Measurements from ENCODE around the gene SEC14L2. TPM values are rescaled to one million over a fixed set of nuclear protein-coding genes. Genes with fewer than 3 reads are reported as not detected.

SEC14L2 gene
- total and polyA plus RNA-seq, 2 of the 4 experiments (the other 2 are of a cell fraction), result 38.7 to 54.8 TPM

DNA sequence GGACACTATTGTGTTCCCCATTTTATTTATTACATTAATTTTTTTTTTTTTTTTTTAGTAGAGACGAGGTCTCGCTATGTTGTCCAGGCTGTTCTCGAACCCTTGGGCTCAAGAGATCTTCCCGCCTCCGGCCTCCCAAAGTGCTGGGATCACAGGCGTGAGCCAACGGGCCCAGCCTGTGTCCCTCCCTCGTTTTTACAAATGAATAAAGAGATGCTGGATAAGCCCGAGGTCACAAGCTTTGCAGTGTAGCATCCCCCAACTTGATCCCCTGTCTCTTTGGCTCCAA, 28.5 kb downstream of the SEC14L2 start:
- Histone ChIP-seq H2BK20ac (ENCODE audit: low read depth, low read length) (peak overlapping the region; percentile 35; the same call in 1 of the 2 replicates), H2AK5ac (ENCODE audit: low read depth, low read length) (peak overlapping the region; percentile 35; the same call in 1 of the 2 replicates), H3K4me1 (ENCODE audit: control insufficient read depth, insufficient read depth, low read length) (peaks cover 22% of the 10 kb centered on the region), H3K9me1 (ENCODE audit: insufficient read depth, low read length) (peaks cover 14% of the 10 kb centered on the region), H2AFZ (replicated peaks; ENCODE audit: low read length, poor library complexity) (peak overlapping the region; percentile 95), H4K5ac (ENCODE audit: low read depth, low read length) (peak overlapping the region; percentile 87), H3K14ac (replicated peaks; ENCODE audit: low read depth, low read length) (peak overlapping the region; percentile 88), H3K27me3 (ENCODE audit: control insufficient read depth, insufficient read depth, low read length) (no peaks in the 10 kb centered on the region), H3K79me1 (ENCODE audit: low read depth in 1 of 2, low read length in 2 of 2) (peaks cover 17 to 41% of the 10 kb centered on the region in 2 experiments; a peak in 3 of 4 replicates), H3K27ac (ENCODE audit: insufficient read depth, low read length) (peak overlapping the region; percentile 87), H3K36me3 (ENCODE audit: control insufficient read depth, insufficient read depth, low read length) (peaks cover 9% of the 10 kb centered on the region), H3K9me3 (ENCODE audit: control insufficient read depth, insufficient read depth, low read length) (no peaks in the 10 kb centered on the region), H4K8ac (ENCODE audit: low read depth in 2 of 2, low read length in 2 of 2) (peak overlapping the region; percentile 41 to 90), H2BK5ac (ENCODE audit: low read depth, low read length, poor library complexity, severe bottlenecking) (peak overlapping the region; percentile 63), H3K4ac (ENCODE audit: low read depth, low read length) (peak overlapping the region; percentile 89), H3K56ac (ENCODE audit: extremely low read depth, insufficient read depth, low read length) (peak overlapping the region; percentile 86), H3K23ac (ENCODE audit: low read depth, low read length) (peak overlapping the region; percentile 55), H2AK9ac (replicated peaks; ENCODE audit: low read depth, low read length, poor library complexity) (peak overlapping the region; percentile 68), H4K20me1 (ENCODE audit: insufficient read depth, low read length) (no peaks in the 10 kb centered on the region), H3K18ac (ENCODE audit: low read depth, low read length) (peak overlapping the region; percentile 62; the same call in 1 of the 2 replicates), H3K4me3 (ENCODE audit: insufficient read depth, low read depth, low read length) (peak overlapping the region; percentile 73), H2BK120ac (ENCODE audit: low read depth, low read length) (peak overlapping the region; percentile 64; the same call in 1 of the 2 replicates), H3K9ac (ENCODE audit: low read depth, low read length) (peak overlapping the region; percentile 94), H3K4me2 (ENCODE audit: low read depth, low read length) (peak overlapping the region; percentile 93), H4K91ac (ENCODE audit: insufficient read depth, low read depth, low read length) (peak overlapping the region; percentile 67; the same call in 1 of the 2 replicates), H2BK15ac (ENCODE audit: low read depth, low read length) (0 out of 3 replicates have a peak overlapping the region, but pooled peaks have one; percentile 29)
- BruUV-seq (replicated peaks), result no TSS peak
- in situ Hi-C loops (cut with MboI; ENCODE audit: low sequenced_read_pairs) (no loop called here), intact Hi-C loops (cut with micrococcal nuclease) (no loop called here), dilution Hi-C loops (cut with HindIII; ENCODE audit: low sequenced_read_pairs, unreplicated experiment) (no loop called here)
- ChIA-PET POLR2A (ENCODE audit: unreplicated experiment) (interaction anchor here (0.6 kb wide), 1 partner anchor 51 kb away, joined by 7 read pairs; no protein-coding TSS in a partner anchor), CTCF (interaction anchor here (0.7 kb wide), 1 partner anchor 22 kb away, joined by 4 read pairs; no protein-coding TSS in a partner anchor)
- no peak for DNase-seq
- no peak for ATAC-seq (ENCODE audit: low read depth)
- no peak for TF ChIP-seq FOS (IDR thresholded peaks at IDR 0.05; ENCODE audit: low read depth, low read length)
- no CpG with 5 or more reads among the region's 9 CpGs for WGBS, 2 experiments (ENCODE audit: extremely low coverage in 2 of 2, insufficient read length in 1 of 2)
